Adipocyte (in vitro differentiated cells): ENCODE results near the gene PIKFYVE.
A peak's percentile ranks its signal among the peaks of the same experiment; 100 is the strongest.
"Not testable (repeated sequence)": the region's sequence is repeated elsewhere in the genome, so short reads cannot be mapped to it uniquely, and the experiment has no call there.

Experiments
- DNase-seq: peaks from one replicate; pipeline ENCODE4 v3.0.0-alpha.2; 2015; ENCODE audit warnings: low read depth
- H3K27me3 ChIP-seq: replicated peaks from 2 replicates; pipeline ENCODE4 v1.7.0; 2013; ENCODE audit warnings: mild to moderate bottlenecking, low read length, moderate library complexity; ENCODE audit not compliant: control insufficient read depth, insufficient read depth
- H3K36me3 ChIP-seq: 2 replicates; pipeline ENCODE4 v1.7.0; 2013; ENCODE audit warnings: low read length, mild to moderate bottlenecking, moderate library complexity; ENCODE audit not compliant: control insufficient read depth, insufficient read depth, severe bottlenecking
- H3K4me1 ChIP-seq: 2 replicates; pipeline ENCODE4 v1.7.0; 2013; ENCODE audit warnings: mild to moderate bottlenecking, low read length, moderate library complexity; ENCODE audit not compliant: control insufficient read depth, insufficient read depth
- H3K4me3 ChIP-seq: 2 replicates; pipeline ENCODE4 v1.7.0; 2013; ENCODE audit warnings: mild to moderate bottlenecking, low read length, moderate library complexity
- H3K9ac ChIP-seq: 2 replicates; pipeline ENCODE4 v1.7.0; 2013; ENCODE audit warnings: mild to moderate bottlenecking, low read length, moderate library complexity
- H3K9me3 ChIP-seq: 2 replicates; pipeline ENCODE4 v1.7.0; 2013; ENCODE audit warnings: mild to moderate bottlenecking, low read length, moderate library complexity; ENCODE audit not compliant: control insufficient read depth

The PIKFYVE gene

GRCh38 chr2:208396796-208397195, 130.7 kb downstream of the PIKFYVE start:
- not testable (repeated sequence) for H3K4me1 ChIP-seq, H3K36me3 ChIP-seq, H3K9me3 ChIP-seq, DNase-seq, H3K4me3 ChIP-seq, H3K9ac ChIP-seq
- peaks cover 14% of the 10 kb centered on the region for H3K27me3 ChIP-seq

- Histone ChIP-seq H3K27me3 (peaks cover 18% of the 10 kb centered on the region), H3K9me3 (no peaks in the 10 kb centered on the region), H3K36me3 (no peaks in the 10 kb centered on the region), H3K4me3 (no peak overlapping the region), H3K9ac (no peak overlapping the region), H3K4me1 (no peaks in the 10 kb centered on the region)
- DNase-seq, result no peak
Measured at GRCh38 chr2:208399201-208399600, 133.1 kb downstream of the PIKFYVE start.

- DNase-seq, result no peak
- H3K9me3 ChIP-seq, result no peaks in the 10 kb centered on the region
- H3K36me3 ChIP-seq, result no peaks in the 10 kb centered on the region
- no peak within 1 kb of the TSS for H3K9ac ChIP-seq
- H3K27me3 ChIP-seq, result peaks cover 52% of the 10 kb centered on the region
- peak within 1 kb of the TSS; percentile 54 for H3K4me3 ChIP-seq
- H3K4me1 ChIP-seq, result peaks cover 13% of the 10 kb centered on the region
Measured at GRCh38 chr2:208406474-208407451, 140.7 kb downstream of the PIKFYVE start, which contains the start of gene PTH2R. Gene PTH2R (plus strand): TSS chr2:208406792. CDS start chr2:208407044, 252 bp downstream.

GRCh38 chr2:208407667-208408066, 141.6 kb downstream of the PIKFYVE start:
- no peak overlapping the region for H3K4me3 ChIP-seq
- peaks cover 13% of the 10 kb centered on the region for H3K4me1 ChIP-seq
- no peaks in the 10 kb centered on the region for H3K9me3 ChIP-seq
- no peaks in the 10 kb centered on the region for H3K36me3 ChIP-seq
- H3K9ac ChIP-seq, result no peak overlapping the region
- peaks cover 51% of the 10 kb centered on the region for H3K27me3 ChIP-seq
- peak; percentile 10 for DNase-seq
